Activated CD8-positive, alpha-beta T cell treated with anti-CD3 and anti-CD28 coated beads for 36 hours (primary cell): Measurements from ENCODE around the gene SHISA5. TPM values are rescaled to one million over a fixed set of nuclear protein-coding genes. Genes with fewer than 3 reads are reported as not detected.
"Not testable (repeated sequence)": the region's sequence is repeated elsewhere in the genome, so short reads cannot be mapped to it uniquely, and the experiment has no call there.

Experiments used
- ATAC-seq: fragments of 200-7000 bp; cut with Tn5 transposase; one replicate; pipeline ENCODE4 v1.10.0; 2021; ENCODE audit warnings: mild to moderate bottlenecking, moderate library complexity
- CTCF ChIA-PET: fragments of 350-600 bp; sonication (Branson Sonifier 250); formaldehyde crosslinking; loops from one replicate; lab custom pipeline; 2021; ENCODE audit warnings: antibody characterized with exemption; lab: Charles Lee
- POLR2A ChIA-PET: fragments of 350-600 bp; sonication (Branson Sonifier 250); formaldehyde crosslinking; loops from one replicate; lab custom pipeline; 2021; ENCODE audit warnings: antibody characterized with exemption; lab: Charles Lee
- DNase-seq: peaks from one replicate; pipeline ENCODE4 v3.0.0-alpha.2; 2020
- H3K27ac Mint-ChIP-seq: one replicate; pipeline ENCODE4 v1.8.0; 2021; ENCODE audit warnings: mild to moderate bottlenecking, mixed read lengths
- H3K27me3 Mint-ChIP-seq: one replicate; pipeline ENCODE4 v1.8.0; 2021; ENCODE audit warnings: mixed read lengths
- H3K36me3 Mint-ChIP-seq: one replicate; pipeline ENCODE4 v1.8.0; 2021; ENCODE audit warnings: low read depth, mixed read lengths
- H3K4me1 Mint-ChIP-seq: one replicate; pipeline ENCODE4 v1.8.0; 2021; ENCODE audit warnings: low read depth, mixed read lengths
- H3K4me3 Mint-ChIP-seq: one replicate; pipeline ENCODE4 v1.8.0; 2021; ENCODE audit warnings: mild to moderate bottlenecking, moderate library complexity, mixed read lengths
- H3K9me3 Mint-ChIP-seq: one replicate; pipeline ENCODE4 v1.8.0; 2021; ENCODE audit warnings: mixed read lengths
- intact Hi-C: fragments of 100-400 bp; cut with micrococcal nuclease; formaldehyde crosslinking; loops from one replicate; pipeline ENCODE4 v1.10.0; 2022
- total RNA-seq, 2 experiments: library from RNA; stranded (reverse); gene quantifications; one replicate each; pipeline ENCODE4 v1.2.3, GENCODE V29; 2021
- TF ChIP-seq, protein P1 (sequence below): fragments of 200-600 bp; IDR thresholded peaks from one replicate; pipeline ENCODE4 v1.8.0; 2022; ENCODE audit warnings: antibody characterized with exemption, mild to moderate bottlenecking

The SHISA5 gene
- total RNA-seq, 2 experiments from 2014 or later, result 65.9 to 71.4 TPM

DNA sequence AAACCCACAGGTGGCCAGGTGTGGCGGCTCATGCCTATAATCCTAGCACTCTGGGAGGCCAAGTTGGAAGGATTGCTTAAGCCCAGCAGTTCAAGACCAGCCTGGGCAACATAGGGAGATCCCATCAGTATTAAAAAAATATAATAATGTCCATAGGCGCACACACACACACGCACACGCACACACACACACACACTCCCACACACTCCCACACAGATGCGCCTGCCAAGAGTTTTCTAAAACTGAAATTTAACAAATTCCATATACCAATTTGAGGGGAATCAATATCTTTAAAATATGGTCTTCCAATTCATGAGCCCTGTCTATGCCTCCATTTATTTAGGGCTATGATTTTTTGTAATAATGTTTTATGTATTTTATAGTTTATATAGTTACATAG, 17.0 kb downstream of the SHISA5 start:
- no peaks in the 10 kb centered on the region for H3K9me3 Mint-ChIP-seq
- CTCF ChIA-PET, result no interaction called here
- ATAC-seq, result no peak

DNA sequence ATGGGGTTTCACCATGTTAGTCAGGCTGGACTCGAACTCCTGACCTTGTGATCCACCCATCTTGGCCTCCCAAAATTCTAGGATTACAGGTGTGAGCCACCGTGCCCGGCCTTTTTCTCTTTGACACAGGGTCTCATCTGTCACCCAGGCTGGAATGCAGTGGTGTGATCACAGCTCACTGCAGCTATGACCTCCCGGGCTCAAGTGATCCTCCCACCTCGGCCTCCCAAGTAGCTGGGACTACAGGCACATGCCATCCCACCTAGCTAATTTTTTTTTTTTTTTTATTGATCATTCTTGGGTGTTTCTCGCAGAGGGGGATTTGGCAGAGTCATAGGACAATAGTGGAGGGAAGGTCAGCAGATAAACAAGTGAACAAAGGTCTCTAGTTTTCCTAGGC, 21.2 kb downstream of the SHISA5 start:
- H3K9me3 Mint-ChIP-seq, ATAC-seq, H3K27ac Mint-ChIP-seq, POLR2A ChIA-PET, intact Hi-C loops, H3K27me3 Mint-ChIP-seq, H3K4me3 Mint-ChIP-seq, H3K36me3 Mint-ChIP-seq, DNase-seq: not testable (repeated sequence)
- CTCF ChIA-PET, result interaction anchor here (1.0 kb wide), 1 partner anchor 10 kb away, joined by 4 read pairs; no protein-coding TSS in a partner anchor
- H3K4me1 Mint-ChIP-seq, result peaks cover 21% of the 10 kb centered on the region

More for the DNA sequence above, 17.0 kb downstream of the SHISA5 start:
- Mint-ChIP-seq H3K4me1 (no peaks in the 10 kb centered on the region), H3K27me3 (no peaks in the 10 kb centered on the region), H3K36me3 (no peaks in the 10 kb centered on the region), H3K4me3 (no peak overlapping the region), H3K27ac (no peak overlapping the region)
- POLR2A ChIA-PET, result no interaction called here
- TF ChIP-seq, protein P1, sequence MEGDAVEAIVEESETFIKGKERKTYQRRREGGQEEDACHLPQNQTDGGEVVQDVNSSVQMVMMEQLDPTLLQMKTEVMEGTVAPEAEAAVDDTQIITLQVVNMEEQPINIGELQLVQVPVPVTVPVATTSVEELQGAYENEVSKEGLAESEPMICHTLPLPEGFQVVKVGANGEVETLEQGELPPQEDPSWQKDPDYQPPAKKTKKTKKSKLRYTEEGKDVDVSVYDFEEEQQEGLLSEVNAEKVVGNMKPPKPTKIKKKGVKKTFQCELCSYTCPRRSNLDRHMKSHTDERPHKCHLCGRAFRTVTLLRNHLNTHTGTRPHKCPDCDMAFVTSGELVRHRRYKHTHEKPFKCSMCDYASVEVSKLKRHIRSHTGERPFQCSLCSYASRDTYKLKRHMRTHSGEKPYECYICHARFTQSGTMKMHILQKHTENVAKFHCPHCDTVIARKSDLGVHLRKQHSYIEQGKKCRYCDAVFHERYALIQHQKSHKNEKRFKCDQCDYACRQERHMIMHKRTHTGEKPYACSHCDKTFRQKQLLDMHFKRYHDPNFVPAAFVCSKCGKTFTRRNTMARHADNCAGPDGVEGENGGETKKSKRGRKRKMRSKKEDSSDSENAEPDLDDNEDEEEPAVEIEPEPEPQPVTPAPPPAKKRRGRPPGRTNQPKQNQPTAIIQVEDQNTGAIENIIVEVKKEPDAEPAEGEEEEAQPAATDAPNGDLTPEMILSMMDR, result no peak
- DNase-seq, result no peak
- intact Hi-C loops, result no loop called here

DNA sequence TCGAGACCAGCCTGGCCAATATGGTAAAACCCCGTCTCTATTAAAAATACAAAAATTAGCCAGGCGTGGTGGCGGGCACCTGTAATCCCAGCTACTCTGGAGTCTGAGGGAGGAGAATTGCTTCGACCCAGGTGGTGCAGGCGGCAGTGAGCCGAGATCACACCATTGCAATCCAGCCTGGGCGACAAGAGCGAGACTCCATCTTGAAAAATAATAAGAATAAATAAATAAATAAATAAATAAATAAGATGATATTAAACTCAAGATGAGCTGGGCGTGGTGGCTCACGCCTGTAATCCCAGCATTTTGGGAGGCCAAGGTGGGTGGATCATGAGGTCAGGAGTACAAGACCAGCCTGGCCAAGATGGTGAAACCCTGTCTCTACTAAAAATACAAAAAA, 23.1 kb downstream of the SHISA5 start:
- CTCF ChIA-PET, DNase-seq, H3K36me3 Mint-ChIP-seq, H3K9me3 Mint-ChIP-seq, intact Hi-C loops, ATAC-seq, H3K27me3 Mint-ChIP-seq, H3K27ac Mint-ChIP-seq, H3K4me3 Mint-ChIP-seq: not testable (repeated sequence)
- POLR2A ChIA-PET, result interaction anchor here (0.6 to 0.9 kb wide), 2 partner anchors 34 to 166 kb away, joined by 3 read pairs; no protein-coding TSS in a partner anchor
- peaks cover 30% of the 10 kb centered on the region for H3K4me1 Mint-ChIP-seq

DNA sequence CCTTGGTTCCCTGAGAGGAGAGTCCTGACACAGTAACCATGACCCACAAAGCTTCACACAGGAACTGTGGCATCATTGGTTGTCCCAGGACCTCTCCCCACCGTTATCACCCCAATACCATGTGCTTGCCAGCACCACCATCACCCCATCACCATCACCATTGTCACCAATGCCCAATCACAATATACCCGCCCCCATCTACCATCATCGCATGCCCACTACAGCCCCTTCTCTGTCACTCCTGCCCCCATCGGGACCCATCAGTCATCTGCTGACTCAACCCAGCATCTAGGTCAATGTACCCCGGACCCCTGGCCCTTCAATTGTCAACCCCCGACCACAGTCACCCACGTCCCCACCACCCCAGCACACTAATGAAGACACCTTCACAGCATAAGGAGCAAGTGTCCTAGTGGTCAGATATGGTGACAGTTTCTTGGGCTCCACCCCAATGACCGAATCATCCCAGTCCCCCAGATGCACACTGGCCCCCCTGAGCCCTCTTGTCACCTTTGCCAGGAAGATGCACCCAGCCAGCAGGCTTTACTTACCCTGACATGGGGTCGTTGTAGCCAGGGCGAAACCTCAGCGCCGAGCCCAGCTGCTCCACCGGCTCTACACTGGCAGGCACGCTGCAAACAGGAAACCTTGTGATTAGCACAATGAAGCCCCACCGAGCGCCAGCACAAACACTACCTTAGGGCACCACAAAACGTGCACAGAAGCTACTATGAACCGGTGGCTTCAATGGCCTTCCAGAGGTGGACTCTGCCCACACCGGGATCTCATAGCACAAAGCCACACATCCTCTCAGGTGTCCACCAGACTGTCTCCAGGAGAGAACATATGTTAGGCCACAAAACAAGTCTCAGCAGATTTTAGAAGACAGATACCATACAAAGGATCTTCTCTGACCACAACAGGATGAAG, 25.1 kb downstream of the SHISA5 start:
- DNase-seq, result peak; percentile 80
- Mint-ChIP-seq H3K4me3 (peak overlapping the region; percentile 68), H3K36me3 (peaks cover 3% of the 10 kb centered on the region), H3K4me1 (peaks cover 35% of the 10 kb centered on the region), H3K27ac (peak overlapping the region; percentile 98), H3K9me3 (no peaks in the 10 kb centered on the region), H3K27me3 (no peaks in the 10 kb centered on the region)
- ChIA-PET POLR2A (interaction anchor here (0.8 to 2.9 kb wide), 3 partner anchors 9 to 25 kb away, joined by 3 to 18 read pairs (median 3); a partner anchor contains a TSS), CTCF (interaction anchor here (0.7 to 1.8 kb wide), 2 partner anchors 28 to 43 kb away, joined by 3 to 4 read pairs; no protein-coding TSS in a partner anchor)
- ATAC-seq, result peak; percentile 79
- TF ChIP-seq, protein P1, result no peak
- intact Hi-C loops, result no loop called here

DNA sequence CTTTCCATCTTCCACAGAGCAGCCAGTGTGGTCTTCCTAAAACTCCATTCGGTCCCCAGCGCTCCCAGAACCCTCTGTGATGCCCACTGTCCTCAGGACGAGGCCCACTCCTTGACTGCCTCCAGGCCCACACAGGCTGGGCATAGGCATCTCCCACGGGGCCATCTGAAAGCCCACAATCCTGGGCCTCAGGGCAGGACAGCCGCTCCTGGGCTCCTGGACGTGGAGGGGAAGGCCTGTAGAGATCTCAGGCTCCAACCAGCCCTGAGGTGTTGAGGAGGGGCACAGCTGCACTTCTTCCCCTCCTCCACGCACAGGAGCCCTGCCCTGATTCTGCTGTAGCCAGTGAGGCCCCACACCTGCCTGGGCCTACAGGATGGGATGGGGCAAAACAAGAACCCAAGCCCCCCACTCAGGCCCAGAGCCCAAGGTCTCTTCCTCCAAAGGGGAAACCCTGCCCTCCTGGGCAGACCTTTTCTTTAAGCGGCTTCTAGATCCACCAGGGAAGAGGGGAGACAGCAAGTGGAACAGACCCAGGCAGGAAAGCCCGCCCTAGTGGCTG, 25.9 kb downstream of the SHISA5 start:
- Mint-ChIP-seq H3K27me3 (no peaks in the 10 kb centered on the region), H3K36me3 (peaks cover 3% of the 10 kb centered on the region), H3K4me1 (peaks cover 42% of the 10 kb centered on the region), H3K9me3 (no peaks in the 10 kb centered on the region), H3K4me3 (peak overlapping the region; percentile 68), H3K27ac (peak overlapping the region; percentile 98)
- ATAC-seq, result no peak
- no peak for DNase-seq
- intact Hi-C loops, result no loop called here
- TF ChIP-seq, protein P1, result no peak
- POLR2A ChIA-PET, result interaction anchor here (1.0 to 2.9 kb wide), 2 partner anchors 11 to 37 kb away, joined by 3 to 18 read pairs; a partner anchor contains a TSS
- CTCF ChIA-PET, result interaction anchor here (1.5 to 1.8 kb wide), 2 partner anchors 29 to 42 kb away, joined by 4 to 5 read pairs; no protein-coding TSS in a partner anchor
